ENCODE measurements around the gene AGMAT. TPM values are rescaled to one million over a fixed set of nuclear protein-coding genes. Genes with fewer than 3 reads are reported as not detected.

Gene AGMAT
- total and polyA plus RNA-seq, 9 of the 15 experiments (the other 6 are each of a cell fraction or from before 2014, with no cell fraction given), result not detected

DNA sequence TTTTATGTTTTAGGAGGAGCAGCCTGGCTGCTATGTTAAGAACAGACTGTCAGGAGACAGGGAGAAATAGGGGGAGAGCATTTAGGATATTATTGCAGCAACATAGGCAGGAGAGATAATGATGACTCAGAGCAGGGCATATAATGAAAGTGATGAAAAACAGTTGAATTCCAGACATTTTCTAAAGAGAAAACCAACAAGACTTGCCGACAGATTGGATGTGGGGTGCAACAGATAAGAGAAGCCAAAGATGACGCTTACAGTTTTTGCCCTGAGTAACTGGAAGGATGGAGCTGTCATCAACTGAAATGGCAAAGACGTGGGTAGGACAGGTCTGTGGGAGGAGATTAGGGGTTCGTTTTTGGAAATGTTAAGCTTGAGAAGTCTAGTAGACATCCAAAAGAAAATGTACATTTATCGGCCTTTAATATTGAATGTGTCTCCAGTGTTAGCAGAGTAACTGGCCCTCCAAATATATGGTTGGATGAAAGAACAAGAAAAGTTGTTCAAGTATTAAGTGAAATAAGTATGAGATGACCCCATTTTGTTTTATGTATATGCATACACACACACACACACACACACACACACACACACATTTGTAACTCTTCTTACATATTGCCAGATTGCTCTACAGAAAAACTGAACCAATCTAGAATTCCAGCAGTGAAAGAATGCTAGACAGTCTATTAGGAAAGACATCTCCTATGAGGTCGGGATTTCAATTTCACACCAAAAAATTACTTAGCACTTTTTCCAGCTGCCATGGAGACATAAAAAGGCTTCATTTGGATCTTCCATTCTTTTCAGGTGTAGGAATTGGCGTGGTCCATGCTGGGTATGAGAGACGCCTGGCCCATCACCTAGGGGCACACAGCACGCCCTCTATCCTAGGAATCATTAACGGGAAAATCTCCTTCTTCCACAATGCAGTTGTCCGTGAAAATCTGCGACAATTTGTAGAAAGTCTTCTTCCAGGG is 41.0 kb downstream of the AGMAT start (continued):
- TF ChIP-seq, protein P1, sequence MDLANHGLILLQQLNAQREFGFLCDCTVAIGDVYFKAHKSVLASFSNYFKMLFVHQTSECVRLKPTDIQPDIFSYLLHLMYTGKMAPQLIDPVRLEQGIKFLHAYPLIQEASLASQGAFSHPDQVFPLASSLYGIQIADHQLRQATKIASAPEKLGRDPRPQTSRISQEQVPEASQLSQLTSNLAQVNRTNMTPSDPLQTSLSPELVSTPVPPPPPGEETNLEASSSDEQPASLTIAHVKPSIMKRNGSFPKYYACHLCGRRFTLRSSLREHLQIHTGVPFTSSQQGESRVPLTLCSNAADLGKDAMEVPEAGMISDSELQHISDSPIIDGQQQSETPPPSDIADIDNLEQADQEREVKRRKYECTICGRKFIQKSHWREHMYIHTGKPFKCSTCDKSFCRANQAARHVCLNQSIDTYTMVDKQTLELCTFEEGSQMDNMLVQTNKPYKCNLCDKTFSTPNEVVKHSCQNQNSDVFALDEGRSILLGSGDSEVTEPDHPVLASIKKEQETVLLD (IDR thresholded peaks at IDR 0.05), result peak; percentile 85; the same call in 1 of the 2 replicates
- TF ChIP-seq ZBTB40 (IDR thresholded peaks at IDR 0.05) (0 out of 2 replicates have a peak, but pooled peaks have one; percentile 8), ZBTB40 (CRISPR knock-in tag; IDR thresholded peaks at IDR 0.05) (no peak), CSDE1 (IDR thresholded peaks at IDR 0.05) (peak in 1 of 2 experiments; percentile 31; a peak in 1 of 4 replicates), ZNF239 (CRISPR knock-in tag; IDR thresholded peaks at IDR 0.05) (no peak), RAD21 (CRISPR knock-in tag; conservative IDR thresholded peaks at IDR 0.05 in 1 of 2, IDR thresholded peaks at IDR 0.05 in 1 of 2) (peak; percentile 3 to 24; a peak in 1 of 4 replicates), ZNF764 (CRISPR knock-in tag; IDR thresholded peaks at IDR 0.05; ENCODE audit: low read depth) (no peak), DPF2 (IDR thresholded peaks at IDR 0.05) (peak; percentile 100), HDAC2 (IDR thresholded peaks at IDR 0.05) (peak; percentile 99), TRIM25 (IDR thresholded peaks at IDR 0.05; ENCODE audit: borderline replicate concordance) (no peak; the same call in 1 of the 2 replicates), TSC22D4 (tag; IDR thresholded peaks at IDR 0.05) (no peak), RBFOX2 (IDR thresholded peaks at IDR 0.05; ENCODE audit: low read depth, low read length) (no peak), ARNT (IDR thresholded peaks at IDR 0.05) (peak; percentile 98 to 99), ZNF668 (CRISPR knock-in tag; IDR thresholded peaks at IDR 0.05) (0 out of 2 replicates have a peak, but pooled peaks have one; percentile 57), HNRNPL (IDR thresholded peaks at IDR 0.05; ENCODE audit: low read depth, low read length) (0 out of 2 replicates have a peak, but pooled peaks have one; percentile 14)

Measured in K562 (cell line).